Sigmoid colon (tissue), 7 donors: ENCODE data around the gene HUS1. TPM values are rescaled to one million over a fixed set of nuclear protein-coding genes. Genes with fewer than 3 reads are reported as not detected.

Experiments
- DNase-seq: peaks from one replicate; pipeline ENCODE4 v3.0.0-alpha.2; 2019
- H3K27ac ChIP-seq, 4 donors: fragments of 200-600 bp; sonication (generic); one replicate each; pipeline ENCODE4 v1.5.1; 2016 to 2019; ENCODE audit warnings: mild to moderate bottlenecking in 1 of 4
- H3K27me3 ChIP-seq, 3 donors: fragments of 200-600 bp; sonication (generic); one replicate each; pipeline ENCODE4 v1.5.1; 2019; ENCODE audit warnings: mild to moderate bottlenecking in 1 of 3
- H3K36me3 ChIP-seq, 4 donors: fragments of 200-600 bp; sonication (generic); one replicate each; pipeline ENCODE4 v1.5.1; 2016 to 2019
- H3K4me1 ChIP-seq, 4 donors: fragments of 200-600 bp; sonication (generic); one replicate each; pipeline ENCODE4 v1.5.1; 2017 to 2019
- H3K4me3 ChIP-seq, 4 donors: fragments of 200-600 bp; sonication (generic); one replicate each; pipeline ENCODE4 v1.5.1; 2017 to 2019; ENCODE audit warnings: mild to moderate bottlenecking in 2 of 4, moderate library complexity in 1 of 4
- H3K9me3 ChIP-seq, 4 donors: fragments of 200-600 bp in 3 of 4; sonication (generic) in 3 of 4; one replicate each; pipeline versions ENCODE4 v1.5.1 to v1.6.1; 2013 to 2019
- CTCF ChIP-seq, 4 experiments: fragments of 450-650 bp in 3 of 4; fragments of 200-600 bp in 1 of 4; IDR thresholded peaks; one replicate each; pipeline ENCODE4 v1.5.1; 2016 to 2019; ENCODE audit warnings: antibody characterized with exemption in 4 of 4, mild to moderate bottlenecking in 3 of 4, moderate library complexity in 2 of 4
- EP300 ChIP-seq, 4 donors: sonication (generic); formaldehyde crosslinking; IDR thresholded peaks; one replicate each; pipeline ENCODE4 v1.6.1; 2017; ENCODE audit warnings: antibody characterized with exemption in 4 of 4
- POLR2A ChIP-seq, 2 donors: fragments of 450-650 bp; IDR thresholded peaks; one replicate each; pipeline ENCODE4 v1.6.1; 2016; ENCODE audit warnings: antibody characterized with exemption in 2 of 2, mild to moderate bottlenecking in 2 of 2, moderate library complexity in 2 of 2
- POLR2AphosphoS5 ChIP-seq, 4 donors: sonication (generic); formaldehyde crosslinking; IDR thresholded peaks; one replicate each; pipeline ENCODE4 v1.6.1; 2017; ENCODE audit warnings: antibody characterized with exemption in 4 of 4
- WGBS, 2 donors: extraction: QIAGEN DNeasy Blood & Tissue Kit; methylation state at CpG; one replicate each; pipeline ENCODE4 v1.1.7; 2013; 5-methylcytosine and 5-hydroxymethylcytosine counted together
- intact Hi-C: fragments of 100-400 bp; cut with DNase I; formaldehyde crosslinking; loops from one replicate; pipeline ENCODE4 v1.15.1; 2023
- polyA plus RNA-seq, 3 donors: library from polyadenylated mRNA; stranded (reverse); fragments of 200-250 nt; gene quantifications; one replicate each; pipeline ENCODE4 v1.2.3, GENCODE V29; 2013
- total RNA-seq, 4 donors: library from RNA; depleted of rRNA; stranded (reverse); fragments of >200 nt; gene quantifications; one replicate each; pipeline ENCODE4 v1.1.0, GENCODE V29; 2016
- donor health status: healthy with polysubstance abuse.
- donor health status: Bipolar disorder and iron deficiency.
- donor health status: healthy.

The HUS1 gene
- total and polyA plus RNA-seq, 7 donors: 15.7 to 35.0 (median 23.5) TPM

GRCh38 chr7:47948141-47948790, 31.1 kb downstream of the HUS1 start, which contains the start of gene PKD1L1:
Gene PKD1L1 (minus strand): TSS chr7:47948466. CDS start chr7:47948440, 26 bp downstream.
- no peaks in the 10 kb centered on the region for H3K27me3 ChIP-seq
- intact Hi-C loops: no loop called here
- H3K4me3 ChIP-seq: no peak within 1 kb of the TSS
- no peak for DNase-seq
- no peak for TF ChIP-seq EP300 (IDR thresholded peaks at IDR 0.05)
- no peak for TF ChIP-seq POLR2AphosphoS5 (IDR thresholded peaks at IDR 0.05)
- TF ChIP-seq POLR2A (IDR thresholded peaks at IDR 0.05): no peak
- TF ChIP-seq CTCF (IDR thresholded peaks at IDR 0.05): no peak
- no peaks in the 10 kb centered on the region for H3K4me1 ChIP-seq
- H3K27ac ChIP-seq: no peak within 1 kb of the TSS
- 87 to 88% methylated on average over 7 of the region's 7 CpGs for WGBS, 2 donors
- H3K9me3 ChIP-seq: no peaks in the 10 kb centered on the region
- no peaks in the 10 kb centered on the region for H3K36me3 ChIP-seq

GRCh38 chr7:47947355-47947749, 32.1 kb downstream of the HUS1 start:
- Histone ChIP-seq H3K4me3 (no peak overlapping the region), H3K27me3 (no peaks in the 10 kb centered on the region), H3K4me1 (no peaks in the 10 kb centered on the region), H3K27ac (no peak overlapping the region), H3K9me3 (no peaks in the 10 kb centered on the region), H3K36me3 (no peaks in the 10 kb centered on the region)
- no peak for DNase-seq
- no peak for TF ChIP-seq CTCF (IDR thresholded peaks at IDR 0.05)
- intact Hi-C loops: no loop called here
- WGBS, 2 donors: 96 to 99% methylated on average over 7 of the region's 7 CpGs

DNA sequence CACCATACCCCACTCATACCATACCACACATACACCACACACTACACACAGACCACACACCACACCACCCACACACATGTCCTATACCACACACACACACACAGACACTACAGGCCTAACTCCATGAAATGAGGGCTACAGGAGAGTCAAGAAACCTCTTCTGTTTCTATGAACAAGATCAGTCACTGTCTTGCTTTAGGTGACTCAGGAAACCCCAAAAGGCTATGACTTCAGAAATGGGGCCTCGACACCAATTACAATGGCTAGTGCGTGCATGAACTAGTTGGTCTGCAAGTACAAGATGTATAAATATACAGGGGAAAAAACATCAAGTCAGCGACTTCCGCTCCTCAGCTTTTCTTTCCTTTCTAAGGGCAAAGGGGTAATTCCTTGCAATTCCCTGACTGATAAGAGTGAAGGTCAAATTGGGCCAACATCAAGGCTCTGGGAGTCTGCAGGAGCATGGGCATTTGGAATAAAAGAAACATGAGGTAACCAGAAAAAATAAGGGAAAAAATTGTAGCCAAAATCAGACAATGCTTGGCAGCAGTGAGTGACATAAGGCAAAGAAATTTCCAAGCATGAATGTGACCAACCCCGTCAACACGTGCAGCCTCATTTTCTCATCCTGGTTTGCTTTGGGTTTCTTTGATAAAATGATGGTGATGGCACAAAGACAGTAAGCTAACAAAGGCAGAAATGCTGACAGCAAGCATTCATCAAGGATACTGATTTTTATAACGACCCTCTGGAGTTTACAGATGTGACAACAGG, 32.6 kb downstream of the HUS1 start:
- Histone ChIP-seq H3K4me1 (no peaks in the 10 kb centered on the region), H3K27ac (no peak overlapping the region), H3K27me3 (no peaks in the 10 kb centered on the region), H3K9me3 (no peaks in the 10 kb centered on the region), H3K36me3 (no peaks in the 10 kb centered on the region), H3K4me3 (no peak overlapping the region)
- intact Hi-C loops: no loop called here
- no peak for DNase-seq
- TF ChIP-seq CTCF (IDR thresholded peaks at IDR 0.05) (no peak), POLR2AphosphoS5 (IDR thresholded peaks at IDR 0.05) (peak in 1 of 4 donors; percentile 3)
- 89 to 92% methylated on average over 7 of the region's 7 CpGs for WGBS, 2 donors

GRCh38 chr7:47945261-47946015, 34.0 kb downstream of the HUS1 start:
- Histone ChIP-seq H3K27ac (peak overlapping the region in 1 of 4 donors; percentile 18), H3K36me3 (no peaks in the 10 kb centered on the region), H3K4me3 (no peak overlapping the region), H3K9me3 (no peaks in the 10 kb centered on the region), H3K27me3 (no peaks in the 10 kb centered on the region), H3K4me1 (no peaks in the 10 kb centered on the region)
- intact Hi-C loops: loop anchor here (1.0 kb wide), 1 partner anchor 165 kb away; no protein-coding TSS in a partner anchor
- TF ChIP-seq CTCF (IDR thresholded peaks at IDR 0.05): peak; percentile 22 to 74 (median 62)
- TF ChIP-seq POLR2A (IDR thresholded peaks at IDR 0.05): no peak
- WGBS, 2 donors: 51 to 55% methylated on average over 8 of the region's 8 CpGs
- peak; percentile 80 for DNase-seq
